ENCODE data around the gene GRK4. TPM values are rescaled to one million over a fixed set of nuclear protein-coding genes. Genes with fewer than 3 reads are reported as not detected.

The GRK4 gene
- 1 to 10 TPM; 2.0 to 2.2 TPM for total RNA-seq
- polyA plus RNA-seq = 1 to 10 TPM; 1.0 to 1.6 TPM

GRCh38 chr4:2963175-2963965, at the start of gene GRK4, which contains the start of gene NOP14:
TSS of gene GRK4 (plus strand) at chr4:2963571. CDS start at chr4:2964071, 500 bp downstream.
TSS of gene NOP14 (minus strand) at chr4:2963406. CDS start at chr4:2963319, 87 bp downstream.
- Histone ChIP-seq H3K4me1 (ENCODE audit: control insufficient read depth in 4 of 4, insufficient read depth in 4 of 4, low read length in 3 of 4) (peaks cover 6 to 24% (median 15%) of the 10 kb centered on the region in 4 donors), H3K27me3 (ENCODE audit: control insufficient read depth in 4 of 4, insufficient read depth in 4 of 4, low read length in 3 of 4) (no peaks in the 10 kb centered on the region), H3K9me3 (ENCODE audit: control insufficient read depth in 4 of 4, low read length in 3 of 4) (no peaks in the 10 kb centered on the region), H3K9ac (ENCODE audit: low read depth in 1 of 2, low read length in 2 of 2) (peak within 1 kb of the TSS; percentile 45 to 79), H3K4me3 (ENCODE audit: low read depth in 1 of 3, low read length in 3 of 3) (peak within 1 kb of the TSS; percentile 72 to 98 (median 95)), H3K27ac (ENCODE audit: low read depth in 1 of 2, low read length in 2 of 2) (peak within 1 kb of the TSS; percentile 79 to 85), H3K36me3 (ENCODE audit: control insufficient read depth in 4 of 4, insufficient read depth in 3 of 4, low read depth in 1 of 4, low read length in 3 of 4) (peaks cover 0 to 3% (median under 1%) of the 10 kb centered on the region in 4 donors)
- TF ChIP-seq MAX (IDR thresholded peaks at IDR 0.05) (peak; percentile 93), GABPA (IDR thresholded peaks at IDR 0.05 in 1 of 2, conservative IDR thresholded peaks at IDR 0.05 in 1 of 2) (peak in 1 of 2 donors; percentile 75), FOXA2 (IDR thresholded peaks at IDR 0.05) (peak; percentile 73), FOXA1 (IDR thresholded peaks at IDR 0.05) (peak; percentile 89), YY1 (IDR thresholded peaks at IDR 0.05) (peak; percentile 83), EGR1 (IDR thresholded peaks at IDR 0.05; ENCODE audit: low read depth in 2 of 2) (no peak), HNF4G (IDR thresholded peaks at IDR 0.05) (no peak)
- TF ChIP-seq, protein P1, sequence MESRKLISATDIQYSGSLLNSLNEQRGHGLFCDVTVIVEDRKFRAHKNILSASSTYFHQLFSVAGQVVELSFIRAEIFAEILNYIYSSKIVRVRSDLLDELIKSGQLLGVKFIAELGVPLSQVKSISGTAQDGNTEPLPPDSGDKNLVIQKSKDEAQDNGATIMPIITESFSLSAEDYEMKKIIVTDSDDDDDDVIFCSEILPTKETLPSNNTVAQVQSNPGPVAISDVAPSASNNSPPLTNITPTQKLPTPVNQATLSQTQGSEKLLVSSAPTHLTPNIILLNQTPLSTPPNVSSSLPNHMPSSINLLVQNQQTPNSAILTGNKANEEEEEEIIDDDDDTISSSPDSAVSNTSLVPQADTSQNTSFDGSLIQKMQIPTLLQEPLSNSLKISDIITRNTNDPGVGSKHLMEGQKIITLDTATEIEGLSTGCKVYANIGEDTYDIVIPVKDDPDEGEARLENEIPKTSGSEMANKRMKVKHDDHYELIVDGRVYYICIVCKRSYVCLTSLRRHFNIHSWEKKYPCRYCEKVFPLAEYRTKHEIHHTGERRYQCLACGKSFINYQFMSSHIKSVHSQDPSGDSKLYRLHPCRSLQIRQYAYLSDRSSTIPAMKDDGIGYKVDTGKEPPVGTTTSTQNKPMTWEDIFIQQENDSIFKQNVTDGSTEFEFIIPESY (IDR thresholded peaks at IDR 0.05) = peak; percentile 99
- WGBS = under 1% methylated on average over 105 of the region's 105 CpGs
- DNase-seq (ENCODE audit: low spot score) = peak; percentile 95

DNA sequence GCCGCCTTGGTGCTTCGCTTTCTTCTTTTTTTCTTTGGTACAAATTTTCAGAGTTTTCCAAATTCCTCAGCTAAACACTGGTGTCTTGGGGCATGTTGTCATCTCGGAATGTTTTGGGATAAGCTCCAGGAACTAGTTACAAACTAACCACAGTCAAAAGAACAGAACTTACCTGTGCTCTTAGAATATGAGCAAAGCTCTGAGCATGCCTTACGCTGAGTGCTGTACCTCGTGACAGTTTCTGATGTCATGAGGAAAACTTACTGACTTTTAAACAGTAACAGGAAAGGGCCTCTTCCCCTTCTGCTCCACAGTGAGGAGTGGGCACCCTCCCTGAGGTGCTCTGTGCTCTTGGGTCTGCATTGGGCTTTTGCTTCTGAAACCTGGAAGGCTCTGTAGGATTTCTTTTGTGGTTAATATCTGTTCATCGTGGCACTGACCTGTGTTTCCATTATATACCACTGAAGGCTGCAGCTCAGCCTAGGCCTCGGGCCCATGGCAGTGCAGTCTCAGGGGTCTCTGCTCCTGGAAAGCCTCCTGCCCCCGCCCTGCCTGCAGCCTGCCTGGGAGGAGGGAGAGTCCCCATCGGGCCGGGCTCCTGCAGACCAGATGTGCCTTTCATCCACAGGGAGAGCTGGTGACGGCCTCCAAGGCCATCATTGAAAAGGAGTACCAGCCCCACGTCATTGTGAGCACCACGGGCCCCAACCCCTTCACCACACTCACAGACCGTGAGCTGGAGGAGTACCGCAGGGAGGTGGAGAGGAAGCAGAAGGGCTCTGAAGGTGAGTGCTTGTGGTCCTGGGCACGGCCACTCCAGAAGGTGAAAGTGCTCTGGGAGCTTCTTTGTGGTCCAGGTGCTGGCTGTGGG, 48.9 kb upstream of the GRK4 start:
- WGBS = 85% methylated on average over 16 of the region's 16 CpGs
- Histone ChIP-seq H3K36me3 (ENCODE audit: control insufficient read depth in 4 of 4, insufficient read depth in 3 of 4, low read depth in 1 of 4, low read length in 3 of 4) (peaks cover 5 to 32% (median 22%) of the 10 kb centered on the region in 4 donors), H3K4me3 (ENCODE audit: low read depth in 1 of 3, low read length in 3 of 3) (no peak overlapping the region), H3K9me3 (ENCODE audit: control insufficient read depth in 4 of 4, low read length in 3 of 4) (no peaks in the 10 kb centered on the region), H3K27ac (ENCODE audit: low read depth in 1 of 2, low read length in 2 of 2) (no peak overlapping the region), H3K4me1 (ENCODE audit: control insufficient read depth in 4 of 4, insufficient read depth in 4 of 4, low read length in 3 of 4) (peaks cover 0 to 6% (median 2%) of the 10 kb centered on the region in 4 donors), H3K27me3 (ENCODE audit: control insufficient read depth in 4 of 4, insufficient read depth in 4 of 4, low read length in 3 of 4) (no peaks in the 10 kb centered on the region), H3K9ac (ENCODE audit: low read depth in 1 of 2, low read length in 2 of 2) (no peak overlapping the region)
- TF ChIP-seq SP1 (IDR thresholded peaks at IDR 0.05) (no peak), NR2F2 (IDR thresholded peaks at IDR 0.05) (no peak), FOXA1 (IDR thresholded peaks at IDR 0.05) (no peak), GABPA (IDR thresholded peaks at IDR 0.05 in 1 of 2, conservative IDR thresholded peaks at IDR 0.05 in 1 of 2) (no peak), RAD21 (IDR thresholded peaks at IDR 0.05) (no peak), HNF4A (conservative IDR thresholded peaks at IDR 0.05) (no peak), JUND (IDR thresholded peaks at IDR 0.05) (no peak), YY1 (IDR thresholded peaks at IDR 0.05) (no peak), EGR1 (IDR thresholded peaks at IDR 0.05; ENCODE audit: low read depth in 2 of 2) (no peak), RXRA (IDR thresholded peaks at IDR 0.05) (no peak), MAX (IDR thresholded peaks at IDR 0.05) (no peak), FOXA2 (IDR thresholded peaks at IDR 0.05) (no peak), ATF3 (IDR thresholded peaks at IDR 0.05) (no peak), REST (IDR thresholded peaks at IDR 0.05) (no peak), HNF4G (IDR thresholded peaks at IDR 0.05) (no peak), TAF1 (conservative IDR thresholded peaks at IDR 0.05) (no peak)
- TF ChIP-seq, protein P2, sequence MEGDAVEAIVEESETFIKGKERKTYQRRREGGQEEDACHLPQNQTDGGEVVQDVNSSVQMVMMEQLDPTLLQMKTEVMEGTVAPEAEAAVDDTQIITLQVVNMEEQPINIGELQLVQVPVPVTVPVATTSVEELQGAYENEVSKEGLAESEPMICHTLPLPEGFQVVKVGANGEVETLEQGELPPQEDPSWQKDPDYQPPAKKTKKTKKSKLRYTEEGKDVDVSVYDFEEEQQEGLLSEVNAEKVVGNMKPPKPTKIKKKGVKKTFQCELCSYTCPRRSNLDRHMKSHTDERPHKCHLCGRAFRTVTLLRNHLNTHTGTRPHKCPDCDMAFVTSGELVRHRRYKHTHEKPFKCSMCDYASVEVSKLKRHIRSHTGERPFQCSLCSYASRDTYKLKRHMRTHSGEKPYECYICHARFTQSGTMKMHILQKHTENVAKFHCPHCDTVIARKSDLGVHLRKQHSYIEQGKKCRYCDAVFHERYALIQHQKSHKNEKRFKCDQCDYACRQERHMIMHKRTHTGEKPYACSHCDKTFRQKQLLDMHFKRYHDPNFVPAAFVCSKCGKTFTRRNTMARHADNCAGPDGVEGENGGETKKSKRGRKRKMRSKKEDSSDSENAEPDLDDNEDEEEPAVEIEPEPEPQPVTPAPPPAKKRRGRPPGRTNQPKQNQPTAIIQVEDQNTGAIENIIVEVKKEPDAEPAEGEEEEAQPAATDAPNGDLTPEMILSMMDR (IDR thresholded peaks at IDR 0.05; ENCODE audit: low read depth, low read length, missing input control) = no peak
- TF ChIP-seq, protein P1 (IDR thresholded peaks at IDR 0.05) = no peak
- no peak for DNase-seq (ENCODE audit: low spot score)

Measured in liver (tissue), 9 donors.